ENCODE measurements around the gene TNNT3.

The TNNT3 gene

GRCh38 chr11:1952806-1953482 is 33.4 kb downstream of the TNNT3 start:
- H3K4me3 ChIP-seq (ENCODE audit: low read depth, low read length): no peak overlapping the region

GRCh38 chr11:1953489-1954266 is 34.2 kb downstream of the TNNT3 start:
- Histone ChIP-seq H3K27me3 (ENCODE audit: control insufficient read depth, insufficient read depth, low read length) (no peaks in the 10 kb centered on the region), H3K9me3 (ENCODE audit: control insufficient read depth, insufficient read depth, low read depth, low read length) (no peaks in the 10 kb centered on the region), H3K4me3 (ENCODE audit: low read depth, low read length) (no peak overlapping the region), H3K9ac (ENCODE audit: low read length) (no peak overlapping the region), H3K27ac (ENCODE audit: low read depth, low read length) (no peak overlapping the region), H3K4me1 (ENCODE audit: control insufficient read depth, insufficient read depth, low read length) (no peaks in the 10 kb centered on the region), H3K36me3 (ENCODE audit: control insufficient read depth, insufficient read depth, low read length) (no peaks in the 10 kb centered on the region)

More at GRCh38 chr11:1952806-1953482, 33.4 kb downstream of the TNNT3 start:
- H3K36me3 ChIP-seq (ENCODE audit: control insufficient read depth, insufficient read depth, low read length): no peaks in the 10 kb centered on the region
- no peaks in the 10 kb centered on the region for H3K9me3 ChIP-seq (ENCODE audit: control insufficient read depth, insufficient read depth, low read depth, low read length)
- H3K4me1 ChIP-seq (ENCODE audit: control insufficient read depth, insufficient read depth, low read length): no peaks in the 10 kb centered on the region
- H3K27me3 ChIP-seq (ENCODE audit: control insufficient read depth, insufficient read depth, low read length): no peaks in the 10 kb centered on the region
- no peak overlapping the region for H3K27ac ChIP-seq (ENCODE audit: low read depth, low read length)
- H3K9ac ChIP-seq (ENCODE audit: low read length): no peak overlapping the region

- H3K4me3 ChIP-seq (ENCODE audit: low read depth, low read length): no peak overlapping the region
- H3K36me3 ChIP-seq (ENCODE audit: control insufficient read depth, insufficient read depth, low read length): no peaks in the 10 kb centered on the region
- no peaks in the 10 kb centered on the region for H3K4me1 ChIP-seq (ENCODE audit: control insufficient read depth, insufficient read depth, low read length)
- H3K9me3 ChIP-seq (ENCODE audit: control insufficient read depth, insufficient read depth, low read depth, low read length): no peaks in the 10 kb centered on the region
- no peaks in the 10 kb centered on the region for H3K27me3 ChIP-seq (ENCODE audit: control insufficient read depth, insufficient read depth, low read length)
- H3K9ac ChIP-seq (ENCODE audit: low read length): no peak overlapping the region
- no peak overlapping the region for H3K27ac ChIP-seq (ENCODE audit: low read depth, low read length)
Observed at GRCh38 chr11:1958367-1958766, 38.9 kb downstream of the TNNT3 start.

- H3K27me3 ChIP-seq (ENCODE audit: control insufficient read depth, insufficient read depth, low read length): no peaks in the 10 kb centered on the region
- no peak overlapping the region for H3K27ac ChIP-seq (ENCODE audit: low read depth, low read length)
- H3K9me3 ChIP-seq (ENCODE audit: control insufficient read depth, insufficient read depth, low read depth, low read length): no peaks in the 10 kb centered on the region
Observed at GRCh38 chr11:1959786-1960185, 40.3 kb downstream of the TNNT3 start.

GRCh38 chr11:1963864-1964263 is 44.4 kb downstream of the TNNT3 start:
- Histone ChIP-seq H3K27ac (ENCODE audit: low read depth, low read length) (no peak overlapping the region), H3K9ac (ENCODE audit: low read length) (no peak overlapping the region), H3K36me3 (ENCODE audit: control insufficient read depth, insufficient read depth, low read length) (no peaks in the 10 kb centered on the region), H3K4me1 (ENCODE audit: control insufficient read depth, insufficient read depth, low read length) (no peaks in the 10 kb centered on the region), H3K4me3 (ENCODE audit: low read depth, low read length) (no peak overlapping the region), H3K27me3 (ENCODE audit: control insufficient read depth, insufficient read depth, low read length) (no peaks in the 10 kb centered on the region), H3K9me3 (ENCODE audit: control insufficient read depth, insufficient read depth, low read depth, low read length) (no peaks in the 10 kb centered on the region)

More at GRCh38 chr11:1959786-1960185, 40.3 kb downstream of the TNNT3 start:
- Histone ChIP-seq H3K9ac (ENCODE audit: low read length) (no peak overlapping the region), H3K4me1 (ENCODE audit: control insufficient read depth, insufficient read depth, low read length) (no peaks in the 10 kb centered on the region), H3K36me3 (ENCODE audit: control insufficient read depth, insufficient read depth, low read length) (no peaks in the 10 kb centered on the region), H3K4me3 (ENCODE audit: low read depth, low read length) (no peak overlapping the region)

GRCh38 chr11:1964348-1964747 is 44.8 kb downstream of the TNNT3 start:
- Histone ChIP-seq H3K36me3 (ENCODE audit: control insufficient read depth, insufficient read depth, low read length) (no peaks in the 10 kb centered on the region), H3K4me1 (ENCODE audit: control insufficient read depth, insufficient read depth, low read length) (no peaks in the 10 kb centered on the region), H3K27me3 (ENCODE audit: control insufficient read depth, insufficient read depth, low read length) (no peaks in the 10 kb centered on the region), H3K27ac (ENCODE audit: low read depth, low read length) (no peak overlapping the region), H3K9me3 (ENCODE audit: control insufficient read depth, insufficient read depth, low read depth, low read length) (no peaks in the 10 kb centered on the region), H3K9ac (ENCODE audit: low read length) (no peak overlapping the region), H3K4me3 (ENCODE audit: low read depth, low read length) (no peak overlapping the region)

GRCh38 chr11:1964955-1965354 is 45.5 kb downstream of the TNNT3 start:
- Histone ChIP-seq H3K36me3 (ENCODE audit: control insufficient read depth, insufficient read depth, low read length) (no peaks in the 10 kb centered on the region), H3K9ac (ENCODE audit: low read length) (no peak overlapping the region), H3K9me3 (ENCODE audit: control insufficient read depth, insufficient read depth, low read depth, low read length) (no peaks in the 10 kb centered on the region), H3K4me1 (ENCODE audit: control insufficient read depth, insufficient read depth, low read length) (no peaks in the 10 kb centered on the region), H3K27ac (ENCODE audit: low read depth, low read length) (no peak overlapping the region), H3K4me3 (ENCODE audit: low read depth, low read length) (no peak overlapping the region), H3K27me3 (ENCODE audit: control insufficient read depth, insufficient read depth, low read length) (no peaks in the 10 kb centered on the region)

- Histone ChIP-seq H3K27ac (ENCODE audit: low read depth, low read length) (no peak overlapping the region), H3K36me3 (ENCODE audit: control insufficient read depth, insufficient read depth, low read length) (no peaks in the 10 kb centered on the region), H3K27me3 (ENCODE audit: control insufficient read depth, insufficient read depth, low read length) (no peaks in the 10 kb centered on the region), H3K4me3 (ENCODE audit: low read depth, low read length) (no peak overlapping the region), H3K9me3 (ENCODE audit: control insufficient read depth, insufficient read depth, low read depth, low read length) (no peaks in the 10 kb centered on the region), H3K4me1 (ENCODE audit: control insufficient read depth, insufficient read depth, low read length) (no peaks in the 10 kb centered on the region), H3K9ac (ENCODE audit: low read length) (no peak overlapping the region)
Observed at GRCh38 chr11:1966531-1966930, 47.0 kb downstream of the TNNT3 start.

GRCh38 chr11:1967641-1968225 is 48.2 kb downstream of the TNNT3 start:
- Histone ChIP-seq H3K27me3 (ENCODE audit: control insufficient read depth, insufficient read depth, low read length) (no peaks in the 10 kb centered on the region), H3K36me3 (ENCODE audit: control insufficient read depth, insufficient read depth, low read length) (no peaks in the 10 kb centered on the region), H3K9me3 (ENCODE audit: control insufficient read depth, insufficient read depth, low read depth, low read length) (no peaks in the 10 kb centered on the region), H3K9ac (ENCODE audit: low read length) (no peak overlapping the region), H3K4me3 (ENCODE audit: low read depth, low read length) (no peak overlapping the region), H3K27ac (ENCODE audit: low read depth, low read length) (no peak overlapping the region), H3K4me1 (ENCODE audit: control insufficient read depth, insufficient read depth, low read length) (no peaks in the 10 kb centered on the region)

- Histone ChIP-seq H3K4me3 (ENCODE audit: low read depth, low read length) (no peak overlapping the region), H3K9ac (ENCODE audit: low read length) (no peak overlapping the region), H3K4me1 (ENCODE audit: control insufficient read depth, insufficient read depth, low read length) (no peaks in the 10 kb centered on the region), H3K9me3 (ENCODE audit: control insufficient read depth, insufficient read depth, low read depth, low read length) (no peaks in the 10 kb centered on the region), H3K27me3 (ENCODE audit: control insufficient read depth, insufficient read depth, low read length) (no peaks in the 10 kb centered on the region), H3K36me3 (ENCODE audit: control insufficient read depth, insufficient read depth, low read length) (no peaks in the 10 kb centered on the region), H3K27ac (ENCODE audit: low read depth, low read length) (no peak overlapping the region)
Observed at GRCh38 chr11:1968454-1969002, 49.0 kb downstream of the TNNT3 start.

- no peaks in the 10 kb centered on the region for H3K36me3 ChIP-seq (ENCODE audit: control insufficient read depth, insufficient read depth, low read length)
- H3K9ac ChIP-seq (ENCODE audit: low read length): no peak overlapping the region
- no peaks in the 10 kb centered on the region for H3K27me3 ChIP-seq (ENCODE audit: control insufficient read depth, insufficient read depth, low read length)
Observed at GRCh38 chr11:1969035-1969434, 49.5 kb downstream of the TNNT3 start.

More at GRCh38 chr11:1969035-1969434, 49.5 kb downstream of the TNNT3 start:
- Histone ChIP-seq H3K4me3 (ENCODE audit: low read depth, low read length) (no peak overlapping the region), H3K4me1 (ENCODE audit: control insufficient read depth, insufficient read depth, low read length) (no peaks in the 10 kb centered on the region), H3K9me3 (ENCODE audit: control insufficient read depth, insufficient read depth, low read depth, low read length) (no peaks in the 10 kb centered on the region), H3K27ac (ENCODE audit: low read depth, low read length) (no peak overlapping the region)

Measured in HUES6 (cell line).